Breast epithelium (tissue), 3 donors: Measurements from ENCODE around the gene SLA2.

Experiments used
- POLR2A ChIP-seq: fragments of 450-650 bp; IDR thresholded peaks from one replicate; pipeline ENCODE4 v1.6.1; 2016; ENCODE audit warnings: antibody characterized with exemption, mild to moderate bottlenecking, moderate library complexity
- TF ChIP-seq, protein P1 (sequence below), 3 donors: fragments of 450-650 bp; IDR thresholded peaks; one replicate each; pipeline ENCODE4 v1.5.1; 2016 to 2017; ENCODE audit warnings: antibody characterized with exemption in 3 of 3, mild to moderate bottlenecking in 3 of 3, moderate library complexity in 3 of 3

- TF ChIP-seq POLR2A = no peak
- TF ChIP-seq, protein P1, sequence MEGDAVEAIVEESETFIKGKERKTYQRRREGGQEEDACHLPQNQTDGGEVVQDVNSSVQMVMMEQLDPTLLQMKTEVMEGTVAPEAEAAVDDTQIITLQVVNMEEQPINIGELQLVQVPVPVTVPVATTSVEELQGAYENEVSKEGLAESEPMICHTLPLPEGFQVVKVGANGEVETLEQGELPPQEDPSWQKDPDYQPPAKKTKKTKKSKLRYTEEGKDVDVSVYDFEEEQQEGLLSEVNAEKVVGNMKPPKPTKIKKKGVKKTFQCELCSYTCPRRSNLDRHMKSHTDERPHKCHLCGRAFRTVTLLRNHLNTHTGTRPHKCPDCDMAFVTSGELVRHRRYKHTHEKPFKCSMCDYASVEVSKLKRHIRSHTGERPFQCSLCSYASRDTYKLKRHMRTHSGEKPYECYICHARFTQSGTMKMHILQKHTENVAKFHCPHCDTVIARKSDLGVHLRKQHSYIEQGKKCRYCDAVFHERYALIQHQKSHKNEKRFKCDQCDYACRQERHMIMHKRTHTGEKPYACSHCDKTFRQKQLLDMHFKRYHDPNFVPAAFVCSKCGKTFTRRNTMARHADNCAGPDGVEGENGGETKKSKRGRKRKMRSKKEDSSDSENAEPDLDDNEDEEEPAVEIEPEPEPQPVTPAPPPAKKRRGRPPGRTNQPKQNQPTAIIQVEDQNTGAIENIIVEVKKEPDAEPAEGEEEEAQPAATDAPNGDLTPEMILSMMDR (IDR thresholded peaks at IDR 0.05) = no peak
Measured at GRCh38 chr20:36582322-36582721, 63.7 kb downstream of the SLA2 start.
